DOHH2 (cell line): Measurements from ENCODE around the gene PAXX.

Experiments used
- CTCF ChIP-seq: fragments of 200-600 bp; sonication (generic); IDR thresholded peaks from one replicate; pipeline ENCODE4 v1.5.1; 2014; ENCODE audit warnings: antibody characterized with exemption, mild to moderate bottlenecking, low read depth, low read length; ENCODE audit not compliant: poor library complexity, severe bottlenecking
- EZH2phosphoT487 ChIP-seq: fragments of 200-600 bp; sonication (generic); IDR thresholded peaks from 2 replicates; pipeline ENCODE4 v1.6.1; 2017; ENCODE audit warnings: borderline replicate concordance, mild to moderate bottlenecking, antibody characterized with exemption, low read length, moderate library complexity, mixed read lengths

- TF ChIP-seq CTCF, result no peak
- no peak for TF ChIP-seq EZH2phosphoT487
Observed at GRCh38 chr9:136980669-136981478, 11.3 kb upstream of the PAXX start.
